PC-9 (cell line): Measurements from ENCODE around the gene CAPZA1.

Source experiments
- CTCF ChIP-seq: fragments of 200-600 bp; sonication (generic); conservative IDR thresholded peaks from 2 replicates; pipeline ENCODE4 v1.6.1; 2017; ENCODE audit warnings: mixed run types, antibody characterized with exemption, mild to moderate bottlenecking, moderate library complexity
- EZH2 ChIP-seq: fragments of 200-600 bp; sonication (generic); IDR thresholded peaks from 2 replicates; pipeline ENCODE4 v1.8.0; 2017; ENCODE audit warnings: antibody characterized with exemption, low read depth

GRCh38 chr1:112708002-112708448 is 88.4 kb downstream of the CAPZA1 start:
- TF ChIP-seq CTCF (no peak), EZH2 (no peak)
